NCI-H2171 (cell line): ENCODE measurements around the gene PNMA8B.
"Not testable (repeated sequence)": the region's sequence is repeated elsewhere in the genome, so short reads cannot be mapped to it uniquely, and the experiment has no call there.

Source experiments
- DNase-seq: peaks from one replicate; lab custom pipeline; 2025; lab: John Stamatoyannopoulos, UW

The PNMA8B gene

GRCh38 chr19:46495786-46496099 is at the start of gene PNMA8B:
PNMA8B (minus strand) TSS chr19:46495867; CDS start chr19:46495465, 402 bp downstream.
- peak; percentile 90 for DNase-seq

- no peak for DNase-seq
Observed at GRCh38 chr19:46544651-46545050, 49.0 kb upstream of the PNMA8B start.

GRCh38 chr19:46542428-46543230 is 47.0 kb upstream of the PNMA8B start:
- peak; percentile 67 for DNase-seq

GRCh38 chr19:46537136-46538097 is 41.8 kb upstream of the PNMA8B start:
- no peak for DNase-seq

GRCh38 chr19:46536391-46536790 is 40.7 kb upstream of the PNMA8B start:
- no peak for DNase-seq

GRCh38 chr19:46533621-46534081 is 38.0 kb upstream of the PNMA8B start:
- no peak for DNase-seq

- no peak for DNase-seq
Observed at GRCh38 chr19:46533078-46533620, 37.5 kb upstream of the PNMA8B start.

GRCh38 chr19:46530636-46531035 is 35.0 kb upstream of the PNMA8B start:
- DNase-seq: no peak

GRCh38 chr19:46529622-46530451 is 34.2 kb upstream of the PNMA8B start:
- DNase-seq: peak; percentile 32

- no peak for DNase-seq
Observed at GRCh38 chr19:46528601-46529590, 33.2 kb upstream of the PNMA8B start.

GRCh38 chr19:46526801-46527200 is 31.1 kb upstream of the PNMA8B start:
- not testable (repeated sequence) for DNase-seq

- DNase-seq: no peak
Observed at GRCh38 chr19:46524308-46524707, 28.6 kb upstream of the PNMA8B start.

GRCh38 chr19:46522988-46523387 is 27.3 kb upstream of the PNMA8B start:
- DNase-seq: not testable (repeated sequence)

- DNase-seq: no peak
Observed at GRCh38 chr19:46521241-46521868, 25.7 kb upstream of the PNMA8B start.

GRCh38 chr19:46520616-46521015 is 24.9 kb upstream of the PNMA8B start:
- DNase-seq: no peak

GRCh38 chr19:46517471-46517870 is 21.8 kb upstream of the PNMA8B start:
- DNase-seq: no peak

- peak; percentile 43 for DNase-seq
Observed at GRCh38 chr19:46515879-46516350, 20.2 kb upstream of the PNMA8B start.

- no peak for DNase-seq
Observed at GRCh38 chr19:46515290-46515609, 19.6 kb upstream of the PNMA8B start.

- no peak for DNase-seq
Observed at GRCh38 chr19:46514589-46515289, 19.1 kb upstream of the PNMA8B start.
